Measurements from ENCODE around the gene TLL1.

The TLL1 gene

GRCh38 chr4:165872461-165873297 lies at the start of gene TLL1:
TLL1 (plus strand) TSS chr4:165873237; CDS start chr4:165873905, 668 bp downstream.
- no peak for DNase-seq

GRCh38 chr4:165826166-165826565 lies 46.9 kb upstream of the TLL1 start:
- DNase-seq: no peak

GRCh38 chr4:165827018-165827417 lies 46.0 kb upstream of the TLL1 start:
- no peak for DNase-seq

GRCh38 chr4:165828928-165829327 lies 44.1 kb upstream of the TLL1 start:
- no peak for DNase-seq

GRCh38 chr4:165834116-165834515 lies 38.9 kb upstream of the TLL1 start:
- no peak for DNase-seq

GRCh38 chr4:165838575-165838974 lies 34.5 kb upstream of the TLL1 start:
- DNase-seq: no peak

- no peak for DNase-seq
These were observed 33.3 kb upstream of the TLL1 start for GRCh38 chr4:165839615-165840333.

GRCh38 chr4:165842684-165843083 lies 30.4 kb upstream of the TLL1 start:
- DNase-seq: no peak

- DNase-seq: no peak
These were observed 28.9 kb upstream of the TLL1 start for GRCh38 chr4:165844161-165844560.

- DNase-seq: no peak
These were observed 21.8 kb upstream of the TLL1 start for GRCh38 chr4:165851256-165851655.

- DNase-seq: no peak
These were observed 17.8 kb upstream of the TLL1 start for GRCh38 chr4:165855191-165855590.

GRCh38 chr4:165861363-165861762 lies 11.7 kb upstream of the TLL1 start:
- no peak for DNase-seq

GRCh38 chr4:165864271-165864670 lies 8.8 kb upstream of the TLL1 start:
- DNase-seq: no peak

- no peak for DNase-seq
These were observed 6.9 kb upstream of the TLL1 start for GRCh38 chr4:165866019-165866650.

- no peak for DNase-seq
These were observed 5.1 kb upstream of the TLL1 start for GRCh38 chr4:165867961-165868360.

- no peak for DNase-seq
These were observed 448 bp downstream of the TLL1 start for GRCh38 chr4:165873298-165874071.

GRCh38 chr4:165874072-165874790 lies 1.2 kb downstream of the TLL1 start:
- no peak for DNase-seq

- no peak for DNase-seq
These were observed 1.8 kb downstream of the TLL1 start for GRCh38 chr4:165874791-165875371.

- no peak for DNase-seq
These were observed 2.4 kb downstream of the TLL1 start for GRCh38 chr4:165875446-165875845.

- DNase-seq: no peak
These were observed 4.2 kb downstream of the TLL1 start for GRCh38 chr4:165877286-165877685.

GRCh38 chr4:165879641-165880040 lies 6.6 kb downstream of the TLL1 start:
- DNase-seq: no peak

- DNase-seq: no peak
These were observed 21.1 kb downstream of the TLL1 start for GRCh38 chr4:165894159-165894558.
